Neuronal stem cell (in vitro differentiated cells): ENCODE results near the gene FBXO28.

Experiments used
- DNase-seq: peaks from one replicate; pipeline ENCODE4 v3.0.0-alpha.2; 2013; ENCODE audit warnings: low spot score
- H2AFZ ChIP-seq: one replicate; pipeline ENCODE4 v1.6.1; 2013; ENCODE audit warnings: mild to moderate bottlenecking, low read length, inconsistent platforms
- H2AK5ac ChIP-seq: 2 replicates; pipeline ENCODE4 v1.6.1; 2013; ENCODE audit warnings: low read depth, mild to moderate bottlenecking, inconsistent platforms, low read length, moderate library complexity, mixed read lengths
- H2BK120ac ChIP-seq: 2 replicates; pipeline ENCODE4 v1.6.1; 2013; ENCODE audit warnings: low read depth, mild to moderate bottlenecking, inconsistent platforms, low read length, moderate library complexity, mixed read lengths
- H2BK12ac ChIP-seq: one replicate; pipeline ENCODE4 v1.6.1; 2013; ENCODE audit warnings: low read length, inconsistent platforms
- H2BK15ac ChIP-seq: 2 replicates; pipeline ENCODE4 v1.6.1; 2013; ENCODE audit warnings: mild to moderate bottlenecking, low read length, inconsistent platforms, mixed read lengths
- H2BK5ac ChIP-seq: one replicate; pipeline ENCODE4 v1.6.1; 2013; ENCODE audit warnings: inconsistent platforms, mild to moderate bottlenecking, low read length, moderate library complexity
- H3K14ac ChIP-seq: one replicate; pipeline ENCODE4 v1.6.1; 2013; ENCODE audit warnings: low read length, inconsistent platforms
- H3K18ac ChIP-seq: 2 replicates; pipeline ENCODE4 v1.6.1; 2013; ENCODE audit warnings: low read length, inconsistent platforms
- H3K23ac ChIP-seq: 2 replicates; pipeline ENCODE4 v1.6.1; 2013; ENCODE audit warnings: low read depth, mild to moderate bottlenecking, mixed read lengths, low read length, inconsistent platforms; ENCODE audit not compliant: poor library complexity
- H3K27ac ChIP-seq: replicated peaks from 3 replicates; pipeline ENCODE4 v1.5.1; 2013; ENCODE audit warnings: low read length, inconsistent platforms
- H3K27me3 ChIP-seq, 3 experiments: 2 replicates each; pipeline ENCODE4 v1.6.1; 2013; ENCODE audit warnings: low read length in 3 of 3, mild to moderate bottlenecking in 2 of 3, inconsistent platforms in 1 of 3, low read depth in 1 of 3, mixed read lengths in 1 of 3, moderate library complexity in 1 of 3; ENCODE audit not compliant: control insufficient read depth in 3 of 3, insufficient read depth in 3 of 3
- H3K36me3 ChIP-seq, 2 donors: replicated peaks in 1 of 2; 2 replicates each; pipeline ENCODE4 v1.6.1; 2013; ENCODE audit warnings: low read length in 2 of 2; ENCODE audit not compliant: control insufficient read depth in 2 of 2, insufficient read depth in 2 of 2
- H3K4ac ChIP-seq: 2 replicates; pipeline ENCODE4 v1.6.1; 2013; ENCODE audit warnings: inconsistent platforms, mild to moderate bottlenecking, low read length, moderate library complexity
- H3K4me1 ChIP-seq, 2 donors: 1 replicate in 1 of 2; 2 replicates in 1 of 2; pipeline ENCODE4 v1.6.1; 2013; ENCODE audit warnings: low read length in 2 of 2, low read depth in 1 of 2; ENCODE audit not compliant: control insufficient read depth in 2 of 2, insufficient read depth in 1 of 2
- H3K4me2 ChIP-seq: one replicate; pipeline ENCODE4 v1.6.1; 2013; ENCODE audit warnings: mild to moderate bottlenecking, low read length, inconsistent platforms; ENCODE audit not compliant: insufficient read depth, poor library complexity, severe bottlenecking
- H3K4me3 ChIP-seq, 2 donors: 2 replicates each; pipeline ENCODE4 v1.5.1; 2013; ENCODE audit warnings: low read length in 2 of 2, mild to moderate bottlenecking in 2 of 2, inconsistent platforms in 1 of 2, moderate library complexity in 1 of 2
- H3K79me1 ChIP-seq: one replicate; pipeline ENCODE4 v1.6.1; 2013; ENCODE audit warnings: low read depth, mild to moderate bottlenecking, inconsistent platforms, low read length, moderate library complexity
- H3K9ac ChIP-seq: one replicate; pipeline ENCODE4 v1.6.1; 2013; ENCODE audit warnings: mild to moderate bottlenecking, low read depth, low read length, inconsistent platforms; ENCODE audit not compliant: poor library complexity
- H3K9me3 ChIP-seq, 2 donors: replicated peaks in 1 of 2; 2 replicates each; pipeline versions ENCODE3 to v1.6.1; 2013; ENCODE audit warnings: low read length in 2 of 2, mild to moderate bottlenecking in 2 of 2, inconsistent platforms in 1 of 2, low read depth in 1 of 2, mixed read lengths in 1 of 2, moderate library complexity in 1 of 2; ENCODE audit not compliant: control insufficient read depth in 2 of 2, insufficient read depth in 1 of 2
- H4K8ac ChIP-seq: one replicate; pipeline ENCODE4 v1.6.1; 2013; ENCODE audit warnings: low read depth, mild to moderate bottlenecking, inconsistent platforms, low read length, moderate library complexity
- H4K91ac ChIP-seq: one replicate; pipeline ENCODE4 v1.6.1; 2013; ENCODE audit warnings: low read length, low read depth, mild to moderate bottlenecking, inconsistent platforms; ENCODE audit not compliant: poor library complexity
- WGBS, 2 donors: extraction: QIAGEN DNeasy Blood & Tissue Kit; methylation state at CpG; one replicate each; pipeline ENCODE4 v1.1.7; 2013; ENCODE audit warnings: missing lambda C conversion rate in 2 of 2, mixed read lengths in 1 of 2; ENCODE audit not compliant: insufficient read length in 2 of 2, insufficient replicate concordance in 1 of 2; ENCODE audit errors: extremely low coverage in 2 of 2; 5-methylcytosine and 5-hydroxymethylcytosine counted together

The FBXO28 gene

DNA sequence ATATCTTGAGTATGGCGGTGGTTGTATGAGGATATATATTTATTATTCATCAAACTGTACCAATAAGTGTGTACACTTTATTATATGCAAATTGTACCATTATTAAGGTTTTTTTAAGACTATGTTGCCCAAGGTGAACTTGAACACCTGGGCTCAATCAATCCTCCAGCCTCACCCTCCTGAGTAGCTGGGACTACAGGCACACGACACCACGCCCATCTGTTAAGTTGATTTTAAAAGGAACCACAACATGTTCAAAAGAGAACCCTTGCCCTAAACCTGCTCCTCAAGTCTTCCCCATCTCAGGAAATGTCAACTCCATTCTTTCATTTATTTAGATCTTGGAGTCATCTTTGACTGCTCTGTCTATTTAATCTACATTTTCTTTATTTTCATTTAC, 24.3 kb upstream of the FBXO28 start:
- Histone ChIP-seq H3K4me3 (no peak overlapping the region), H3K4ac (no peak overlapping the region), H3K14ac (no peak overlapping the region), H3K27ac (no peak overlapping the region), H3K27me3 (peaks cover 0 to 2% (median 0%) of the 10 kb centered on the region in 3 experiments), H3K4me1 (peaks cover 0 to 5% of the 10 kb centered on the region in 2 donors), H3K18ac (no peak overlapping the region), H2BK5ac (no peak overlapping the region), H3K79me1 (no peaks in the 10 kb centered on the region), H3K36me3 (peaks cover 0 to 2% of the 10 kb centered on the region in 2 donors), H4K91ac (no peak overlapping the region), H2BK12ac (no peak overlapping the region), H3K4me2 (no peak overlapping the region), H2AK5ac (no peak overlapping the region), H2BK15ac (no peak overlapping the region), H4K8ac (no peak overlapping the region), H2AFZ (no peak overlapping the region), H3K9me3 (peaks cover 0 to 5% of the 10 kb centered on the region in 2 donors), H3K23ac (no peak overlapping the region), H3K9ac (no peak overlapping the region), H2BK120ac (no peak overlapping the region)
- WGBS, 2 donors, result no CpG with 5 or more reads among the region's 3 CpGs
- DNase-seq, result no peak

DNA sequence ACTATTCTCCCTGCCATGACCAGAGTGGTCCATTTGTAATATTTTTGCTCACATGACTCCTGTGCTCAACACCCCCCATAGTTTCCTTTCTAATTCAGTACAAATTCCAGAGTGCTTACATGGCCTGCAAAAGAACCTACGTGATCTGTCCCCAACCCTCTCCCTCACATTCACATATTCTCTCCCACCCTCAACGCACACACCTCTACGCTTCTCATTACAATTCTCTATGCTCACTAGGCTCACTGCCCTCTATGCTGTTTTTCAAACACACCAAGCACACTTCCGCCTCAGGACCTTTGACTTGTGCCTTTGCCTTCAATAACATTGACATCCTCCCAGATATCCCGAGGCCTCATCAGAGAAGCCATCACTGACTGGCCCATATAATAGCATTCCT, 23.8 kb upstream of the FBXO28 start:
- H3K36me3 ChIP-seq, result peaks cover 0 to 2% of the 10 kb centered on the region in 2 donors
- no peak overlapping the region for H4K91ac ChIP-seq
- H3K27me3 ChIP-seq, result peaks cover 0 to 2% (median 0%) of the 10 kb centered on the region in 3 experiments
- H3K4me3 ChIP-seq, result no peak overlapping the region
- no peak overlapping the region for H3K4ac ChIP-seq
- H3K9me3 ChIP-seq, result peaks cover 0 to 5% of the 10 kb centered on the region in 2 donors
- no peak overlapping the region for H2BK15ac ChIP-seq
- no peaks in the 10 kb centered on the region for H3K79me1 ChIP-seq
- H3K14ac ChIP-seq, result no peak overlapping the region
- no peak overlapping the region for H3K9ac ChIP-seq
- no peak overlapping the region for H2AK5ac ChIP-seq
- H3K4me1 ChIP-seq, result peaks cover 0 to 5% of the 10 kb centered on the region in 2 donors
- WGBS, 2 donors, result 100% methylated on average over 2 of the region's 5 CpGs
- no peak overlapping the region for H3K18ac ChIP-seq
- no peak overlapping the region for H3K23ac ChIP-seq
- H2BK5ac ChIP-seq, result no peak overlapping the region
- no peak for DNase-seq
- no peak overlapping the region for H2BK120ac ChIP-seq
- H2AFZ ChIP-seq, result peak overlapping the region; percentile 35
- H3K4me2 ChIP-seq, result no peak overlapping the region
- no peak overlapping the region for H3K27ac ChIP-seq
- H2BK12ac ChIP-seq, result no peak overlapping the region
- H4K8ac ChIP-seq, result no peak overlapping the region

DNA sequence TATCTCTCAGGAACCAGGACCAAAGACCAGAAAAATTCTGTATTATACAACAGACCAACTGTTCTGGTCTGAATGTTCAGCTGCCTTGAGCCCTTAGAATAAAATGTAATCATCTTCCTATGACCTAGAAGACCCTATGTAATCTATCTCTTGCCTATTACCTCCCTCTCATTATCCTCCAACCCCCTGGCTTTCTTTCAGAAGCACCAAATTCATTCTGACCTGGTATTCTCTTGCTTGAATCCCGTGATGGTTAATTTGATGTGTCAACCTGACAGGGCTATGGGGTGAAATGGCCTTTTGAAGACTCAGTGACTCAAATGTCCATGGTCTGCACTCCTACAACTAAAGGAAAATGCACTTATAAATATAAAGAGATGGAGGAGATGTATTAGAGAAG, 21.8 kb upstream of the FBXO28 start:
- Histone ChIP-seq H3K4me3 (no peak overlapping the region), H3K27me3 (peaks cover 0 to 4% (median 2%) of the 10 kb centered on the region in 3 experiments), H2BK120ac (no peak overlapping the region), H3K36me3 (peaks cover 0 to 2% of the 10 kb centered on the region in 2 donors), H4K91ac (no peak overlapping the region), H4K8ac (no peak overlapping the region), H3K4me2 (no peak overlapping the region), H3K9me3 (peaks cover 0 to 5% of the 10 kb centered on the region in 2 donors), H2BK5ac (no peak overlapping the region), H3K27ac (no peak overlapping the region), H3K18ac (no peak overlapping the region), H2AFZ (peak overlapping the region; percentile 59), H3K23ac (no peak overlapping the region), H2BK12ac (no peak overlapping the region), H3K79me1 (no peaks in the 10 kb centered on the region), H3K14ac (no peak overlapping the region), H2AK5ac (no peak overlapping the region), H3K4me1 (peaks cover 0 to 5% of the 10 kb centered on the region in 2 donors), H2BK15ac (no peak overlapping the region), H3K9ac (no peak overlapping the region), H3K4ac (no peak overlapping the region)
- no peak for DNase-seq
- no CpG with 5 or more reads among the region's 1 CpG for WGBS, 2 donors

DNA sequence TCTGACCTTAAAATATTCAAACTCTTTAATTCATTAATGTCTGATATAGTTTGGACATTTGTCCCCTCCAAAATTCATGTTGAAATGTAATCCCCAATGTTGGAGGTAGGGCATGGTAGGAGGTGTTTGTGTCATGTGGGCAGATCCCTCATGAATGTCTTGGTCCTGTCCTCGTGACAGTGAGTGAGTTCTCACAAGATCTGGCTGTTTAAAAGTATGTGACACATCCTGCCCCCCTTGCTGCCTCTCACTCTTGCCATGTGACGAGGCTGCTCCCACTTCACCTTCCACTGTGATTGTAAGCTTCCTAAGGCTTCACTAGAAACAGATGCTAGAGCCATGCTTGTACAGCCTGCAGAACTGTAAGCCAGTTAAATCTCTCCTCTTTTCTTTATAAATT, 21.3 kb upstream of the FBXO28 start:
- no peak overlapping the region for H3K4me2 ChIP-seq
- no peak overlapping the region for H2BK5ac ChIP-seq
- no peak overlapping the region for H2BK15ac ChIP-seq
- H3K27ac ChIP-seq, result no peak overlapping the region
- DNase-seq, result no peak
- peaks cover 0 to 5% of the 10 kb centered on the region in 2 donors for H3K9me3 ChIP-seq
- peaks cover 0 to 5% of the 10 kb centered on the region in 2 donors for H3K4me1 ChIP-seq
- H3K14ac ChIP-seq, result no peak overlapping the region
- no peak overlapping the region for H2BK120ac ChIP-seq
- no peak overlapping the region for H2AK5ac ChIP-seq
- no CpG with 5 or more reads among the region's 2 CpGs for WGBS, 2 donors
- no peak overlapping the region for H4K8ac ChIP-seq
- H3K4me3 ChIP-seq, result no peak overlapping the region
- H4K91ac ChIP-seq, result no peak overlapping the region
- no peaks in the 10 kb centered on the region for H3K79me1 ChIP-seq
- H2AFZ ChIP-seq, result no peak overlapping the region
- no peak overlapping the region for H2BK12ac ChIP-seq
- no peak overlapping the region for H3K4ac ChIP-seq
- H3K23ac ChIP-seq, result no peak overlapping the region
- peaks cover 0 to 4% (median 2%) of the 10 kb centered on the region in 3 experiments for H3K27me3 ChIP-seq
- H3K18ac ChIP-seq, result no peak overlapping the region
- peaks cover 0 to 2% of the 10 kb centered on the region in 2 donors for H3K36me3 ChIP-seq
- no peak overlapping the region for H3K9ac ChIP-seq
